HFF-Myc (cell line): ENCODE measurements around the gene ARHGEF19.
A peak's percentile ranks its signal among the peaks of the same experiment; 100 is the strongest.
"Not testable (repeated sequence)": the region's sequence is repeated elsewhere in the genome, so short reads cannot be mapped to it uniquely, and the experiment has no call there.

Experiments used
- DNase-seq: peaks from one replicate; pipeline ENCODE4 v3.0.0-alpha.2; 2011; ENCODE audit warnings: low read depth; ENCODE audit errors: extremely low read depth
- H3K4me3 ChIP-seq: replicated peaks from 2 replicates; pipeline ENCODE4 v1.5.1; 2011; ENCODE audit warnings: low read depth, mild to moderate bottlenecking, control low read depth, low read length
- TF ChIP-seq, protein P1 (sequence below): IDR thresholded peaks from 2 replicates; pipeline ENCODE4 v1.5.1; 2012; ENCODE audit warnings: mild to moderate bottlenecking, low read depth, low read length, control low read depth; ENCODE audit errors: missing control alignments

Gene ARHGEF19

DNA sequence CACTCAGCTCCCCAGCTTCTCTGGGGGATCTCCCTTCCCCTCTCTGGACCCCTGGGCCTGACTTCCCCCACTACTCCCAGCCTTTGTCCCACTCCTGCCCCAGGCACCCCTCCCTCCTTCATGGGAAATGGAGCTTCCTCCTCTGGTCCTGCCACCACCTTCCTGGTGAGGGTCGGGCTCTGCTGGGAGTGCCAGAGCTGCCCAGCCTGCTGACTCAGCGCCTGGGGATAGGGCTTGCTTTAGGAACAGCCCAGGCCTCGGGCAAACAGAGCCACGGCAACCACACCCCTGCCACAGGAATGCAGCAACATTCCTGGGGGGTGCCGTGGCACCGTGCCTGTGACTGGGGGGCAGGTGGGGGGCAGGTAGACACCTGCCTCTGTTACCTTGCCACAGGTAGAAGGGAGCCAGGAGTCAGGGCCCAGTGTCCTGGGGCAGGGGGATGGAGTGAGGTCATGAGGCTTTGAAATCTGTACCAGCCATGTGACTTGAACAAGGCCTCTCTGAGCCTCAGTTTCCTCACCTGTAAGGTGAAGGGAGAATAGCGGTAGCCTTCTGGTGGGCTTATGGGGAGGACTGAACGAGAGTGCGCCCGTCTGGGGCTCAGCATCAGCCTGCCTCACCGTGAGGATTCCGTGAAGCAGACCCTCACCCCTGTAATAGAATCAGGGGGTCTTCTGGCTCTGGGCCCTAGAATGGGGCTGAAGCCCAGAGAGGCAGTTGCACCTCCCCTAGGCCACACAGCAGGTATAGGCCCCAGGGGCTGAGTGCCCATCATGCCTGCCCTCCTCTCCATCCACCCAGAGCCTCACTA lies 38.8 kb downstream of the ARHGEF19 start:
- no peak for DNase-seq
- TF ChIP-seq, protein P1, sequence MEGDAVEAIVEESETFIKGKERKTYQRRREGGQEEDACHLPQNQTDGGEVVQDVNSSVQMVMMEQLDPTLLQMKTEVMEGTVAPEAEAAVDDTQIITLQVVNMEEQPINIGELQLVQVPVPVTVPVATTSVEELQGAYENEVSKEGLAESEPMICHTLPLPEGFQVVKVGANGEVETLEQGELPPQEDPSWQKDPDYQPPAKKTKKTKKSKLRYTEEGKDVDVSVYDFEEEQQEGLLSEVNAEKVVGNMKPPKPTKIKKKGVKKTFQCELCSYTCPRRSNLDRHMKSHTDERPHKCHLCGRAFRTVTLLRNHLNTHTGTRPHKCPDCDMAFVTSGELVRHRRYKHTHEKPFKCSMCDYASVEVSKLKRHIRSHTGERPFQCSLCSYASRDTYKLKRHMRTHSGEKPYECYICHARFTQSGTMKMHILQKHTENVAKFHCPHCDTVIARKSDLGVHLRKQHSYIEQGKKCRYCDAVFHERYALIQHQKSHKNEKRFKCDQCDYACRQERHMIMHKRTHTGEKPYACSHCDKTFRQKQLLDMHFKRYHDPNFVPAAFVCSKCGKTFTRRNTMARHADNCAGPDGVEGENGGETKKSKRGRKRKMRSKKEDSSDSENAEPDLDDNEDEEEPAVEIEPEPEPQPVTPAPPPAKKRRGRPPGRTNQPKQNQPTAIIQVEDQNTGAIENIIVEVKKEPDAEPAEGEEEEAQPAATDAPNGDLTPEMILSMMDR = no peak
- H3K4me3 ChIP-seq = no peak overlapping the region

DNA sequence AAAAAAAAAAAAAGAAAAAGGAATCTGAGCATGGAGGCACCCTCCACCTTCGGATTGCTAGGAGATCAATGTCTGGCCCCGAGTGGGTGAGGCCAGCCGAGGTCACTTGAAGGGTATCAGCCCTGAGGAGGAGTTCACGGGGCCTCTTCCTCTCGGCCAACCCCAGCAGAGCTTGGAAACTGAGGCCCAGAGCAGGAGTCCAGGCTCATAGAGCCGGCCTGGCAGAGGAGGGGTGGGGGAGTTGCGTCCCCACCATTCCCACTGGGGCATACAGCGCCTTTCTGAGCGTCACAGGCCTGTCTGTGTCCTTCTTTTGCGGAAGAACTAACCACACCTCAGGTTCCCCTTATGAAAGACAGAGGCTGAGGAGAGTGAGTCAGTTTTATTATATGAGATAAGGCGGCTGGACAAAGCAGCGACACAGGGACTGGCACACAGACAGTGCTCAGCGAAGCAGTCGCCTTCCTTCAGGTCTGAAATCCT lies 39.4 kb downstream of the ARHGEF19 start:
- H3K4me3 ChIP-seq = no peak overlapping the region
- TF ChIP-seq, protein P1 = no peak
- DNase-seq = no peak

DNA sequence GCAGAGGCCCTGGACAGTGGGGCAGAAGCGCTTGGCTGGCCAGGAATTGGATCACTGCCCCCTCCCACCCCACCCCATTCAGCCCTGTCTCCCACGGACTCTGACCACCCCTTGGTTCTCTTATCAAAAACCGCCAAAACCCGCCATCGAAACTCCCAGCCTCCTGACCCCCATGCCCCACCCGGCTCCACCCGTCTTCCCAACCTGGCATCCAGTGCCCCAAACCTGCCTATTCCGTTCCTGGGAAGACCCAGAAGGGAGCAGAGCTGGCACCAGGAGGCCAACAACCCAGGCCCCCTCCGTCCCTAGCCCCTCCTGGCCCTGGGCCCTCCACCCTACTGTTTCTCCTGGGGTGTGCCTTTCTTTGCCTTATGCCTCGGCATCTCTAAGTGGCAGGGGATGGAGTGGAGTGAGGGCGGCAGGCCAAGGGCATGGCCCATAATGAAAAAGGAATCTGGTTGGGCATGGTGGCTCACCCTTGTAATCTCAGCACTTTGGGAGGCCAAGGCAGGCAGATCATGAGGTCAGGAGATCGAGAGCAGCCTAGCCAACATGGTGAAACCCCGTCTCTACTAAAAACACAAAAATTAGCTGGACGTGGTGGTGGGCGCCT lies 40.1 kb downstream of the ARHGEF19 start:
- no peak for DNase-seq

DNA sequence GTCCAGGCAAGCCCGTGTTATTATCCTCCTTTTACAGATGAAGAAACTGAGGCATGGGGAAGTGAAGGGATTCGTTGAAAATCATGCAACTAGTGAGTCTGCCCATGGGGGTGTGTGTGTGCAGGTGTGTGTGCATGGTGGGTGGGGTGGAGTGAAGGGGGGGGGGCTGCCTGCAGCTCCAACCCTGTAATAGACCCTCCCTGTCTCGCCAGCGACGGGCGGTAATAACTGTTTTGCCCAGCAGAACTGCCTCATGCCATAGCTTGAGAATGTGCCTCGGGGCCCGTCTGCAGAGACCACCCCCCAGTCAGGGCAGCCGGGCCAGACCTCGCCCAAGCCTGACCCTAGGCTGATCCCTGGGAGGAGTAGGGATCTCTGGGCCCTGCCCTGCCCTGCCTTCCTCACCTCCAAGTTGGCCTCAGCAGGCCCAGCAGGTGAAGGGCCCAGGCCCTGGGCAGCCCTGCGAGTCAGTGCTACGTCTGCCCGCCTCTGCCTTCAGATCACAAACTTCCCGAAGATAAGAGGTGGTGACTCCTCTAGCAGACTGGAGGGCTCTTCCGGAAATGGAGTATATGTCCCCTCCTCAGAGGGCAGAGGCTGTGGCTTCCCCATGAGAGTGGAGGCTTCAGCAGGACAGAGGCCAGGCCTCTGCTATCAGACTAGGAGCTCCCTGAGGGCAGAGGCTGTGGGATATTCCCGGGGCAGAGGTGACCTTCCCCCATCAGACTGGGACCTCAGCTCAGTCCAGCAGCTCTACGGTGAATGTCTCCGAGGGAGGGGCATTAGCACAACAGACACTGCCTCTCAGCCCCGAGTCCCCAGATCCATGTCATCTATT lies 40.9 kb downstream of the ARHGEF19 start:
- no peak for DNase-seq
- TF ChIP-seq, protein P1 = no peak
- H3K4me3 ChIP-seq = no peak overlapping the region

More for the DNA sequence above, 40.1 kb downstream of the ARHGEF19 start:
- H3K4me3 ChIP-seq = no peak overlapping the region
- TF ChIP-seq, protein P1 = no peak

DNA sequence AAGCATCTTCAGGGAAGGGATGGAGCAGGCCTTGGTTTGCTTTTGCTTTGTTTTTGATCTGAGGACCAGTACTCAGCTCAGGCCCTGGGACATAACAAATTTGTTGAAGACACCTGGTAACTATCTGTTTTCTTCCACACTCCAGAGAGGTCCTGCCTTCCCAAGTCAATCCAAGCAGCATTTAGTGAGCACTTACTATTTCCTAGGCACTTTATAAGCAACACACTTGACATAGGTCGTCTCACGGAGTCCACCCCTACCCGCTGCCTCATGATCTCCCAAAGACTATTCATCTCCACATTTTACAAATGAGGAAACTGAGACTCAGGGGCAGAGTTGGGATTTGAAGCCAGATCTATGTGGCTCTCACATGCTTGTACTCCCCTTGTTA lies 42.2 kb downstream of the ARHGEF19 start:
- H3K4me3 ChIP-seq = no peak overlapping the region
- TF ChIP-seq, protein P1 = no peak
- DNase-seq = no peak

DNA sequence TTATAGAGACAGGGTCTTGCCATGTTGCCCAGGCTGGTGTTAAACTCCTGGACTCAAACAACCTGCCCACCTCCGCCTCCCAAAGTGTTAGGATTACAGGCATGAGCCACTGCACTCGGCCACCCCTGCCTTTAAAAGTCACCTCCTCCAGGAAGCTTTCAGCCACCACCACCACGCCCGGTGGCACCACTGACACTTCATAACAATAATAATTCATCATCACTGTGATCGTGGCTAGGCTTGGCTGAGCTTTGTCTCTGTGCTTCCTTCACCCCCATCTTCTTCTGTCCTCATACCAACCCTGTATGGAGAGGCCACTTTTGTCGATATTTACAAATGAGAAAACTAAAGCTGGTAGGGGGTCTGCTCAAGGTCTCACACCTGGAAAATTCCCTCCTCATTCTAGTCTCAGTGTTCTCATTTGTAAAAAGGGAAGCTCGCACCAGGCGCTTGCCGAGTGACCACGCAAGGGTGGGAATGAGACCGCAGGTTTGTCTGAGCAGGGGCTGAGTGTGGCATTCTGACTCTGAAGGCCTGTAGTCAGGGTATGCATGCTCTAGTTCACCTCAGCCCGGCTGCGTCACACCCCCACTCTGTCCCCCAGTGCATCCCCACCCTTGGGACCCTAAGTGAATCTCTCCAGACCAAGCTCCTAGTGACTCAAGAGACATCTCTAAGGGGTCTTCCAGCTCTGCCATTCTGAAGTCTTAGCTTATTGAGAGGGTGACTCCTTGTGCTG lies 43.7 kb downstream of the ARHGEF19 start:
- no peak overlapping the region for H3K4me3 ChIP-seq
- TF ChIP-seq, protein P1 = no peak
- DNase-seq = no peak

DNA sequence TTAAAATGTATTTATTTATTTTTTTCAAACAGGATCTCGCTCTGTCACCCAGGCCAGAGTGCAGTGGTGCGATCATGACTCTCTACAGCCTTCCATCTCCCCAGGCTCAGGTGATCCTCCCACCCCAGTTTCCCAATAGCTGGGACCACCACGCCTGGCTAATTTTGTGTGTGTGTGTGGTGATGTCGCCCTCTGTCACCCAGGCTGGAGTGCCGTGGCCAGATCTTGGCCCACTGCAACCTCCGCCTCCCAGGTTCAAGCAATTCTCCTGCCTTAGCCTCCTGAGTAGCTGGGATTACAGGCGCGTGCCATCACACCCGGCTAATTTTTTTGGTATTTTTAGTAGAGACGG lies 44.3 kb downstream of the ARHGEF19 start:
- peak overlapping the region; percentile 46 for H3K4me3 ChIP-seq

More for the DNA sequence above, 44.3 kb downstream of the ARHGEF19 start:
- DNase-seq = not testable (repeated sequence)
